HepG2 (cell line): ENCODE measurements around the gene MRPL36. TPM values are rescaled to one million over a fixed set of nuclear protein-coding genes. Genes with fewer than 3 reads are reported as not detected.

ENCODE experiments used
- ATAC-seq: fragments of 200-7000 bp; cut with Tn5 transposase; 3 replicates; pipeline ENCODE4 v1.9.1; 2020; ENCODE audit warnings: mild to moderate bottlenecking, moderate library complexity
- BruUV-seq: library from RNA; stranded (reverse); fragments of 400-500 nt; replicated peaks from 2 replicates; lab custom pipeline; 2021; lab: Mats Ljungman, UMichigan
- CTCF ChIA-PET: fragments of 300-600 bp; formaldehyde crosslinking; extraction: SDS; loops from one replicate; lab custom pipeline; 2021; ENCODE audit warnings: low total read pairs, inconsistent platforms, low intra/inter-chr PET ratio; lab: Yijun Ruan, JAX
- POLR2A ChIA-PET: fragments of 350-600 bp; sonication (Branson Sonifier 250); formaldehyde crosslinking; loops from one replicate; lab custom pipeline; 2020; ENCODE audit warnings: antibody characterized with exemption, inconsistent platforms; lab: Yijun Ruan, JAX
- DNase-seq: peaks from one replicate; pipeline ENCODE4 v3.0.0-alpha.2; 2015; ENCODE audit warnings: low spot score
- FAIRE-seq: peaks from 3 replicates; lab custom pipeline; 2011; peaks lifted over from hg19 to GRCh38; lab: Jason Lieb, UNC
- H2AFZ ChIP-seq: one replicate; pipeline ENCODE4 v1.6.1; 2011; ENCODE audit warnings: low read length, inconsistent platforms
- H3K27ac ChIP-seq: fragments of 300-600 bp; 3 replicates; pipeline ENCODE4 v1.8.0; 2011; ENCODE audit warnings: mixed run types, mild to moderate bottlenecking, mixed read lengths, low read length, inconsistent platforms; ENCODE audit not compliant: insufficient read depth; ENCODE audit errors: extremely low read length
- H3K27me3 ChIP-seq, 2 experiments: fragments of 200-600 bp in 1 of 2; 2 replicates in 1 of 2; 3 replicates in 1 of 2; pipeline versions ENCODE4 v1.6.0 to v1.8.0; 2011; ENCODE audit warnings: low read length in 2 of 2, mild to moderate bottlenecking in 2 of 2, moderate library complexity in 2 of 2, inconsistent platforms in 1 of 2; ENCODE audit not compliant: insufficient read depth in 2 of 2, control insufficient read depth in 1 of 2
- H3K36me3 ChIP-seq, 2 experiments: fragments of 200-600 bp in 1 of 2; replicated peaks in 1 of 2; 2 replicates in 1 of 2; 3 replicates in 1 of 2; pipeline versions ENCODE4 v1.5.1 to v1.8.0; 2011; ENCODE audit warnings: low read length in 2 of 2, inconsistent platforms in 1 of 2; ENCODE audit not compliant: insufficient read depth in 2 of 2, control insufficient read depth in 1 of 2
- H3K4me1 ChIP-seq: 2 replicates; pipeline ENCODE4 v1.5.1; 2012; ENCODE audit warnings: low read length, inconsistent platforms; ENCODE audit not compliant: insufficient read depth
- H3K4me2 ChIP-seq: 2 replicates; pipeline ENCODE4 v1.6.0; 2011; ENCODE audit warnings: low read depth, low read length, inconsistent platforms
- H3K4me3 ChIP-seq, 3 experiments: fragments of 200-600 bp in 1 of 3; sonication (generic), shearing (Covaris generic) in 1 of 3; replicated peaks in 1 of 3; 2 replicates each; pipeline ENCODE4 v1.5.1; 2011 to 2016; ENCODE audit warnings: low read length in 3 of 3, inconsistent platforms in 2 of 3, low read depth in 2 of 3, mild to moderate bottlenecking in 2 of 3, control low read depth in 1 of 3, mixed read lengths in 1 of 3; ENCODE audit not compliant: insufficient read depth in 1 of 3
- H3K79me2 ChIP-seq: one replicate; pipeline ENCODE4 v1.6.1; 2011; ENCODE audit warnings: low read length, inconsistent platforms; ENCODE audit not compliant: insufficient read depth
- H3K9ac ChIP-seq: 2 replicates; pipeline ENCODE4 v1.6.0; 2011; ENCODE audit warnings: mild to moderate bottlenecking, low read depth, low read length, inconsistent platforms; ENCODE audit not compliant: insufficient read depth
- H3K9me3 ChIP-seq: 2 replicates; pipeline ENCODE4 v1.5.1; 2012; ENCODE audit warnings: mild to moderate bottlenecking, low read length
- H4K20me1 ChIP-seq: 2 replicates; pipeline ENCODE4 v1.6.0; 2011; ENCODE audit warnings: inconsistent platforms, mild to moderate bottlenecking, low read length, moderate library complexity; ENCODE audit not compliant: insufficient read depth
- MNT ChIP-seq: fragments of 450-650 bp; IDR thresholded peaks from 2 replicates; pipeline ENCODE4 v1.6.1; 2016
- NR1H2 ChIP-seq: sonication (generic); formaldehyde crosslinking; IDR thresholded peaks from 2 replicates; pipeline ENCODE4 v1.8.1; 2022; ENCODE audit warnings: low read depth, missing genetic modification reagents, borderline replicate concordance
- RFX1 ChIP-seq: fragments of 450-650 bp; IDR thresholded peaks from 2 replicates; pipeline ENCODE4 v1.6.1; 2017
- SIX4 ChIP-seq: sonication (generic); formaldehyde crosslinking; IDR thresholded peaks from 2 replicates; pipeline ENCODE4 v1.4.0; 2020; ENCODE audit warnings: missing genetic modification reagents
- TCF12 ChIP-seq, 2 experiments: fragments of 450-650 bp in 1 of 2; sonication (generic) in 1 of 2; formaldehyde crosslinking in 1 of 2; IDR thresholded peaks; 2 replicates each; pipeline versions ENCODE4 v1.6.1 to v1.8.0; 2017 to 2022; ENCODE audit warnings: antibody characterized with exemption in 1 of 2, mild to moderate bottlenecking in 1 of 2, missing genetic modification reagents in 1 of 2, moderate library complexity in 1 of 2
- ZNF225 ChIP-seq: sonication (generic); formaldehyde crosslinking; IDR thresholded peaks from 2 replicates; pipeline ENCODE4 v1.4.0; 2020; ENCODE audit warnings: mild to moderate bottlenecking, missing genetic modification reagents
- ZNF740 ChIP-seq: sonication (generic); formaldehyde crosslinking; IDR thresholded peaks from 2 replicates; pipeline ENCODE4 v1.4.0; 2020; ENCODE audit warnings: missing genetic modification reagents
- WGBS: methylation state at CpG from one replicate; pipeline ENCODE4 v1.1.6; 2017; ENCODE audit warnings: low lambda C conversion rate; 5-methylcytosine and 5-hydroxymethylcytosine counted together
- in situ Hi-C: cut with HindIII; loops from 2 replicates; pipeline ENCODE4 v1.10.0; 2017; ENCODE audit warnings: low pct_unique_long_range_greater_than_20kb; ENCODE audit not compliant: extremely low pct_ligation_motif_present
- intact Hi-C: fragments of 100-400 bp; cut with micrococcal nuclease; formaldehyde crosslinking; loops from one replicate; pipeline ENCODE4 v1.10.0; 2022; ENCODE audit not compliant: unreplicated experiment
- polyA plus RNA-seq, 8 experiments: library from polyadenylated mRNA; depleted of rRNA in 3 of 8; stranded (reverse) in 7 of 8; unstranded in 1 of 8; fragments of >200 nt; fragmentation: Illumina TruSeq in 4 of 8; extraction: Trizol in 4 of 8; gene quantifications; 2 replicates each; pipeline versions ENCODE4 v1.2.1 to v1.2.3, GENCODE V29; 2011 to 2016; ENCODE audit warnings: low read depth in 4 of 8, missing spikeins in 1 of 8, mixed read lengths in 1 of 8; ENCODE audit not compliant: insufficient read depth in 1 of 8
- total RNA-seq, 5 experiments: library from RNA; depleted of rRNA; stranded (reverse); fragments of >200 nt; fragmentation: Illumina TruSeq; extraction: Trizol; gene quantifications; 2 replicates each; pipeline ENCODE4 v1.2.3, GENCODE V29; 2016; ENCODE audit warnings: low read depth in 1 of 5
- TF ChIP-seq, protein P1 (sequence below): sonication (generic); formaldehyde crosslinking; IDR thresholded peaks from 2 replicates; pipeline ENCODE4 v1.4.0; 2020; ENCODE audit warnings: missing genetic modification reagents

The MRPL36 gene
- total and polyA plus RNA-seq, 2 of the 13 experiments (the other 11 are each of a cell fraction or from before 2014, with no cell fraction given): 71.3 to 113 TPM

GRCh38 chr5:1842004-1842819 lies 42.6 kb upstream of the MRPL36 start:
- Histone ChIP-seq H3K9ac (no peak overlapping the region), H3K4me1 (peaks cover 9% of the 10 kb centered on the region), H3K4me2 (no peak overlapping the region), H2AFZ (no peak overlapping the region), H3K36me3 (no peaks in the 10 kb centered on the region), H3K27ac (no peak overlapping the region), H3K9me3 (no peaks in the 10 kb centered on the region), H3K4me3 (no peak overlapping the region), H3K27me3 (peaks cover 5 to 39% of the 10 kb centered on the region in 2 experiments; a peak in 4 of 5 replicates), H4K20me1 (no peaks in the 10 kb centered on the region), H3K79me2 (no peaks in the 10 kb centered on the region)
- in situ Hi-C loops: no loop called here
- ATAC-seq (no peak), FAIRE-seq (no peak), DNase-seq (no peak)
- CTCF ChIA-PET: no interaction called here
- intact Hi-C loops: no loop called here
- no TSS peak for BruUV-seq
- POLR2A ChIA-PET: no interaction called here
- TF ChIP-seq RFX1: no peak
- 37% methylated on average over 17 of the region's 17 CpGs for WGBS

GRCh38 chr5:1840741-1841521 lies 41.3 kb upstream of the MRPL36 start:
- WGBS: 30% methylated on average over 15 of the region's 31 CpGs
- in situ Hi-C loops: no loop called here

More at GRCh38 chr5:1840741-1841521, 41.3 kb upstream of the MRPL36 start:
- Histone ChIP-seq H4K20me1 (no peaks in the 10 kb centered on the region), H3K9ac (no peak overlapping the region), H3K79me2 (no peaks in the 10 kb centered on the region), H3K27me3 (peaks cover 5 to 52% of the 10 kb centered on the region in 2 experiments; a peak in 4 of 5 replicates), H3K9me3 (no peaks in the 10 kb centered on the region), H3K36me3 (no peaks in the 10 kb centered on the region), H2AFZ (no peak overlapping the region), H3K27ac (no peak overlapping the region), H3K4me3 (no peak overlapping the region), H3K4me1 (peaks cover 19% of the 10 kb centered on the region), H3K4me2 (no peak overlapping the region)
- CTCF ChIA-PET: no interaction called here
- POLR2A ChIA-PET: no interaction called here
- ATAC-seq (no peak), FAIRE-seq (no peak), DNase-seq (no peak)
- intact Hi-C loops: no loop called here
- TF ChIP-seq MNT (0 out of 2 replicates have a peak, but pooled peaks have one; percentile 22), ZNF225 (CRISPR knock-in tag) (no peak), NR1H2 (CRISPR knock-in tag) (no peak), SIX4 (CRISPR knock-in tag) (no peak), TCF12 (IDR thresholded peaks at IDR 0.05) (no peak), TCF12 (CRISPR knock-in tag; IDR thresholded peaks at IDR 0.05) (no peak), ZNF740 (CRISPR knock-in tag) (no peak)
- TF ChIP-seq, protein P1, sequence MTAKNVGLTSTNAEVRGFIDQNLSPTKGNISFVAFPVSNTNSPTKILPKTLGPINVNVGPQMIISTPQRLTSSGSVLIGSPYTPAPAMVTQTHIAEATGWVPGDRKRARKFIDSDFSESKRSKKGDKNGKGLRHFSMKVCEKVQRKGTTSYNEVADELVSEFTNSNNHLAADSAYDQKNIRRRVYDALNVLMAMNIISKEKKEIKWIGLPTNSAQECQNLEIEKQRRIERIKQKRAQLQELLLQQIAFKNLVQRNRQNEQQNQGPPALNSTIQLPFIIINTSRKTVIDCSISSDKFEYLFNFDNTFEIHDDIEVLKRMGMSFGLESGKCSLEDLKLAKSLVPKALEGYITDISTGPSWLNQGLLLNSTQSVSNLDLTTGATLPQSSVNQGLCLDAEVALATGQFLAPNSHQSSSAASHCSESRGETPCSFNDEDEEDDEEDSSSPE: no peak
- no TSS peak for BruUV-seq
